Muscle of back (tissue), 11 donors: ENCODE data around the gene FRS2. TPM values are rescaled to one million over a fixed set of nuclear protein-coding genes. Genes with fewer than 3 reads are reported as not detected.

Source experiments
- DNase-seq, 3 donors: peaks; one replicate each; pipeline versions ENCODE4 v3.0.0 to v3.0.0-alpha.2; 2013
- polyA plus RNA-seq, 10 donors: library from polyadenylated mRNA; unstranded; fragments of 120-200 nt; gene quantifications; one replicate each; pipeline ENCODE4 v1.2.1, GENCODE V29; 2013; ENCODE audit not compliant: insufficient read length in 10 of 10

Gene FRS2
- polyA plus RNA-seq, 10 donors: 18.9 to 26.3 (median 22.5) TPM

DNA sequence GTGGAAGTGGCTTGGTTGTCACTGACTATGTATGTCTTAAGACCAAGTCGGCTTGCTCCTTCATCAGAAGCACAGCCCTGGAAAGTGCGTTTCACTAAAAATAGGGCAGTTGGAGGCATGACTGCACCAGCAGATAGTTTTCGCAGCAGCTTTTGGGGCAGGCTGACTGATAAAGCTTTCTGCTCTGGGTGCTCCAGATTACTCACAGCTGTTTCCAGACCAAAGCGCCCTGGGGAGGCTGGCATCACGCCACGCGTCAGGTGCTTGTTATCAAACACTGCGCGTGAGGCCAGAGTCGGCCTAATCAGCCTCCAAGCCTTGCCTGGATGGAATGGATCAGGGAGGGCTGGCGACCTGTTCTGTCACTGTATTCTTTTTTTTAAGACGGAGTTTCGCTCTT is 153.8 kb downstream of the FRS2 start:
- DNase-seq: no peak

DNA sequence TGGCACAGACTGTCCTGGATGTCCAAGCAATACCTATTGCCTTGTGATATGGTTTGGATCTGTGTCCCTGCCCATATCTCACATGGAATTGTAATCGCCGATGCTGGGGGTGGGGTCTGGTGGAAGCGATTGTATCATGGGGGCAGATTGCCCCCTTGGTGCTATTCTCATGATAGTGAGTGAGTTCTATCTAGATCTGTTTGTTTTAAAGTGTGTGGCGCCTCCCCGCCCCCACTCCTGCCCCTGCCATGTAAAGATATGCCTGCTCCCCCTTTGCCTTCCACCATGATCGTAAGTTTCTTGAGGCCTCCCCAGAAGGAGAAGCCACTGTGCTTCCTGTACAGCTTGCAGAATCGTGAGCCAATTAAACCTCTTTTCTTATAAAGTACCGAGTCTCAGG is 157.3 kb downstream of the FRS2 start:
- DNase-seq: no peak

Other genes with a start within 250 kb of the FRS2 start
- 10 to 100 TPM; 45.5 to 68.0 (median 57.2) TPM for gene CPSF6, start 230.8 kb upstream of the FRS2 start, polyA plus RNA-seq
- gene LYZ, start 122.0 kb upstream of the FRS2 start, polyA plus RNA-seq: 10 to 100 TPM in 9 of 10 donors, 1 to 10 TPM in 1; 7.5 to 73.9 (median 30.0) TPM
- gene YEATS4, start 110.6 kb upstream of the FRS2 start, polyA plus RNA-seq: 10 to 100 TPM; 10.4 to 16.7 (median 15.0) TPM
- gene CCT2, start 115.1 kb downstream of the FRS2 start, polyA plus RNA-seq: 100 to 1,000 TPM; 168 to 209 (median 192) TPM
- gene LRRC10, start 140.5 kb downstream of the FRS2 start, polyA plus RNA-seq: under 1 TPM in 2 of 10 donors, not detected in 8; 0.17 to 0.18 TPM
- gene BEST3, start 228.9 kb downstream of the FRS2 start, polyA plus RNA-seq: 100 to 1,000 TPM in 1 of 10 donors, 10 to 100 TPM in 9; 32.8 to 112 (median 52.2) TPM